Epidermal melanocyte (primary cell): ENCODE results near the gene TMEM131.
"Not testable (repeated sequence)": the region's sequence is repeated elsewhere in the genome, so short reads cannot be mapped to it uniquely, and the experiment has no call there.

Experiments
- DNase-seq: peaks from one replicate; pipeline ENCODE4 v3.0.0; 2011; ENCODE audit warnings: low spot score; ENCODE audit not compliant: insufficient read length

Gene TMEM131

DNA sequence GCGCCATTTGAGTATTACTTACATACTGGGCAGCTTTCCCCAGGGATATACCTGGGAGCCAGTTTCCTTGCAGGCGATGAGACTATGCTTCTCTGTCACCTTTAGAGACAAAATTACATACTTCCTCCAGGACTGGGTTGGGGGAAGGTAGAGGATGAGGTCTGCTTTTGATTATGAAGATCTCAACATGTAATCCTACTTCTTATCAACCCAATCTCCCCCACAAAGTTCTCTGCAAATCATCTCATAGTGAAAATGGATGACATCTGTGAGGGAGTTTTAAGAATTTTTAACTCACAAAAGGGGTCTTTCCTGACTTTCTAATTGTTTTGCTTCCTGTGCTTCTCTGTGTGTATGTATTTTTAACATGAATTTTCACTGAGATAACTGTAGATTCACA is 81.9 kb downstream of the TMEM131 start:
- DNase-seq, result no peak

DNA sequence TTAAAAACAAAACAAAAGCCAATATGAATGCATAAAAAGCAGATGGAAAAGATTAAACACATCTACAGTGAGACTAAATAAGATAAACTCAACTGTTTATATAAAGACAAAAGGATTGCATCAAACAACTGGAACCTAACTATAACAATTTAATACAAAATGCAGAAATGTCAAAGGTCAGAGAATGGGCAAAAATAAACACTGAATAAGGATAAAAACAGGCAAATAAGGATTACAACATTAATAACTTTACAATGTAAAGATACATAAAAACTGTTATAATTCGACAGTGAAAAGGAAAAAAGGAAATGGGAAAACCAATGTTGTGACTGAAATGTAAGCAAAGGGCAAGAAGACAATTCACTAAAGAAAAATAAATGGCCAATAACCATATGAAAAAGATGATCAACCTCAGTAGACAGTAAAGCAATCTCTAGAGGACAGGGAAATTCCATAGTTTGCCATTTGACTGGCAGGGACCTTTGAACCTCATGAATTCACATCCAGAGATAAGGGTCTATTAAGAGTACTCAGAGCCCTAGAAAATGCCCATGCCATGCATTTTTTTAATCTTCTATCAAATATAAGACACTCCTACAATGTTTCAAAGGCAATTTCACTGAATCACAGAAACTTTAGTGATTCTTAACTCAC is 83.7 kb downstream of the TMEM131 start:
- DNase-seq, result no peak

DNA sequence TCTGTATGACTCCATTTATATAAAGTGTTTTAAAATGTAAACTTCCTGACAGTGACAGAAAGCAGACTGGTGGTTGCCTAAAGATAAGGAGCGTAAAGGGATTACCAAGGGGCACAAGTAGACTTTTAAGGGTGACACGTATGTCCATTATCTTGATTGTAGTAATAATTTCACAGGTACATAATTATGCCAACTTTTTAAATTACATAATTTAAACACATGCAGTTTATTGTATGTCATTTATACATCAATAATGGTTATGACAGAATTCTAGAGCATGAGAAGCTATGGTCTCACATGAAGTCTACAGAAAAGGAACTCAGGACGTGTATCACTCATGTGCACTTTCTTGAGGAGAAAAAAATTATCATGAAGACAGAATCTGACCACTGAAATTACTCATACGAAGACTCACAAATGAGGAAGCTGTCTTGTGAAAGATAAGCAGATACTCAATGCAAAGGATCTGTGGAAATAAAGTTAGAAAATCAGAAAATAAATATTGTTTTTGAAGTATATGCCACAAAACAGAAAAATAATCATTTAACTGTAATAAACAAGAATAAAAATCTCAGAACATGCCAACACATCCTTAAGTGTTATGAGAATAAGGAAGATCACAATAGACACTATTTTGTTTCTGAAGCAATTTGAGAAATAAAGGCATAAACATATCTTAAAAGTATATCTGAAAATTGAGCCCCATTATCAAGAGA is 84.4 kb downstream of the TMEM131 start:
- no peak for DNase-seq

DNA sequence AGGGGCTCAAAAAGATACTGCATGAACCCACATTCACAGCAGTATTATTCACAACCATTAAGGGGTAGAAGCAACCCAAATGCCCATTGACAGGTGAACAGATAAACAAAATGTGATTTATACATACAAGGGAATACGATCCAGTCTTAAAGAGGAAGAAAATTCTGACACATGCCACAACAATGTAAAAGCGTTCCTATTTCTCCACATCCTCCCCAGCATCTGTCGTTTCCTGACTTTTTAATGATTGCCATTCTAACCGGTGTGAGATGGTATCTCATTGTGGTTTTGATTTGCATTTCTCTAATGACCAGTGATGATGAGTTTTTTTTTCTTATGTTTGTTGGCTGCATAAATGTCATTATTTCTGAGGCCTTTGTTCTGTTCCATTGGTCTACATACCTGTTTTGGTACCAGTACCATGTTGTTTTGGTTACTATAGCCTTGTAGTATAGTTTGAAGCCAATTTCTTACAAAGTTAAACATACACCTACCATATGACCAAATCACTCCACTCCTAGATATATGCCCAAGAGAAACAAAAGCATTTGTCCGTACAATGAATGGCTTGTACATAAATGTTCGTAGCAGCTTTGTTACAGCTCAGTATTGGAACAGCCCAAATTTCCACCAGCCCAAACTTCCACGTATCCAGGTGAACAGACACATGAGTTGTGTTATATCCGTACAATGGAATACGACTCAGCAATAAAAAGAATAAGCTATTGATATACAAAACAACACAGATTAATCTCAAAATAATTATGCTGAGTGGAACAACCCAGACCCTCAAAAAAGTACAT is 85.1 kb downstream of the TMEM131 start:
- DNase-seq, result no peak

DNA sequence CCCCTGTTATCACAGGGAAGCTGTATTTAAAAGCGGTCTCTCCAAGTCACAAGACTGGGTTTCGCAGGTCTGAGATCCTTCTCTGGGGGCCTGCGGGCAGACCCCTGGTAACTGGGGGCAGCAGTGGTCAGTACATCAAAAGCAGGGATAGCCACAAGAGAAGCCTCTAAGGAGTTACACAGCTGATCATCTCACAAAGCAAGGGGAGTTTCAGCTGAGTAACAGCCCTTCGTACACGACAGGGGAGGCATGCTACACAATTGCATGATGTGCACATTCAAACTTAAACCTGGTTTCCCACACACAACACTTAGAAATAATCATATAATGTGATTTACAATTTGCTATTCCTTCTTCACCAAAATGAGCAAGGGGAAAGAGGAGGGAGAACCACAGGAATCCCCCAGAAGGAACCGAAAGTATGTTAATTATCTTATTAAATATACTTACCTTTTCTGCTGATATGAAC is 87.5 kb downstream of the TMEM131 start:
- DNase-seq, result no peak

DNA sequence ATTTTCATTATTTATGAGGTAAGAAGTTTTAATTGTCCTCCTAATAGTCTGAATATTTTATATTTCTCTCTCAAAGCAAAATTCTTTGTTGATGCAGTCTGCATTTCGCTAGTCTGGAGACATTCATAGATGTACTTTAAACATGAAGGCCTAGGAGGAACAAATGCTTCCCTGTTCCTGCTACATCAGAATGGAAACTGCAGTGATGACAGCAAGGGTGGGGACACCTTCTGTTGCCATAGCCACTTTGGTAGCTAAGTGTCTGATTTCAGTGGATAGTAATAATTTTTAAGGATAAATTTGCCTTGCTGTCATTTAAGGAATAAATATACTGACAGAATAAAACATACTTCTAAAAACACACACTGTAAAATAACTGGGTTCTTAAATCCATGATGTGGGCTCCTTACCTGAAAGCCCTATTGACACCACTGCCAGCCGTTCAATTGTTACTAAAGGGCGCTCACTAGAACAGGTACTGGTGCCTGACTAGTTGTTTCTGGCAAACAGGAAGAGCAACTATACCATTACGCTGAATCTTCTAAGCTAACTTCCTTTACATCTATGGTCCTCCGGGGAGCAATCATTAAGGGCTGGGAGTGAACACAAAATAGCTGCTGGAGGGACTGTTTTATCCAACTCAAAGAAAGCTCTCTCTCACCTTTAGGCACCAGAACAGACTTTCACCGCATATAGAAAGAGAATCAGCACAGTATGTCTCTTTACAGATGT is 88.2 kb downstream of the TMEM131 start:
- DNase-seq, result no peak

DNA sequence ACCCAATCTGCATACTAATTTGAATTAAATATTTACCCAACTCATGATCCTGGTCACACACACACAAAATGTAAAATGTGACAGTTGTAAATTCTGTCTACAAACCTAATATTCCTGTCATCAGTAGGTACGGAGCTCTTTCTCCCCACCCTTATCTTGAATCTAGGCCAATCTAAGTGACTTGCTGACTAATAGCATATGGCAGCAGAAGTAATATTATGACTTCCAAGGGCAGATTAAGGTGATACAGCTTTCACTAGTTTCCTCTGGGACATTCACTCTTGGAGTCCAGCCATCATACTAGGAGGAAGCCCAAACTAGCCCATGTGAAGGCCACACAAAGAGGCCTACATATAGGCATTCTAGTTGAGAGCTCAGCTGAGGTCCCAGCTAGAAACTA is 89.4 kb downstream of the TMEM131 start:
- DNase-seq, result no peak

DNA sequence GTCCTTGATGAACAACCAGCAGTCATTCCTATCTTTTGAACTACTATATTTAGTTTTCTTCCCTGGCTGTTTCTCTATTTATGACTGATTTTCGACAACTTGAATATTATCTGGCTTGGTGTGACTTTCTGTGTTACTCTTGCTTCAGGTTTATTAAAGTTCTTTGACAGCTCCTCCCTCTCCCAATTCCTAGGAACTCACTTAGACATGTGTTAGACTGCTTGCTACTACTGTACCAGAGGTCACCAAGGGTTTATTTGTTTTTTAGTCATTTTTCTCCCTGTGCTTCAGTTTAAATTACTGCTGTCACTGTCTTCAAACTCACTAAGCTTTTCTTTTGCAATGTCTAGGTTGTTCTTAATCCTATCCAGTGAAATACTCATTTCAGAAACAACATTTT is 90.5 kb downstream of the TMEM131 start:
- DNase-seq, result no peak

DNA sequence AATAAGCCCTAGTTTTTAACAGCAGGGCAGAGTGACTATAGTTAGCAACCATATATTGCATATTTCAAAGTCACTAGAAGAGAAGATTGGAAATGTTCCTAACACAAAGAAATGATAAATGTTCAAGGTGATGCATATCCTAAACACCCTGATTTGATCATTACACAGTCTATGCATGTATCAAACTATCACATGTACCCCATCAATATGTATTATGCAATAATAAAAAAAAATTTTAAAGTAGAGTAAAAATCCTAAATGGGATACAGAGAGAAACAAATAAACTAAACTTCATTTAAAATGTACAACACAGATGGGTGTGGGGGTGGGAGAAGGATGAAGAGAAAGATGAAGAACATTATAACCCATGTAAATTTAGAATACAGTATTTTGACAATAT is 93.9 kb downstream of the TMEM131 start:
- DNase-seq, result no peak

DNA sequence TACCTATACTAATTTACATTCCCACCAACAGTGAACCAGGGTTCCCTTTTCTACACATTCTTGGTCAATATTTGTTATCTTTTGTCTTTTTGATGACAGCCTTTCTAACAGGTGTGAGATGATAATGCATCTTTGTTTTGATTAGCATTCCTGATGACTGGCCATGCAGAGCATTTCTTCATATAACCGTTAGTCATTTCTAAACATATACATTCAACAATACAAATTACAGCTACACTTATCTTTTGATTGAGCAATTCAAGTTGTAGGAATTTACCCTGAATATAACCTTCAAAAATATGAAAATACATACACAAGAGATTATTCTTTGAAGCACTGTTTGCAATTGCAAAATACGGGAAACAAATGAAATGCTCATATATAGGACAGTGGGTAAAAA is 94.9 kb downstream of the TMEM131 start:
- no peak for DNase-seq

DNA sequence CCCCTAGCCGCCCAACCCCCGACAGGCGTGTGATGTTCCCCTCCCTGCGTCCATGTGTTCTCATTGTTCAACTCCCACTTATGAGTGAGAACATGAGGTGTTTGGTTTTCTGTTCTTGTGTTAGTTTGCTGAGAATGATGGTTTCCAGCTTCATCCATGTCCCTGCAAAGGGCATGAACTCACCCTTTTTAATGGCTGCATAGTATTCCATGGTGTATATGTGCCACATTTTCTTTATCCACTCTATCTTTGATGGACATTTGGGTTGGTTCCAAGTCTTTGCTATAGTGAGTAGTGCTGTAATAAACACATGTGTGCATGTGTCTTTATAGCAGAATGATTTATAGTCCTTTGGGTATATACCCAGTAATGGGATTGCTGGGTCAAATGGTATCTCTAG is 102.7 kb downstream of the TMEM131 start:
- DNase-seq, result not testable (repeated sequence)

DNA sequence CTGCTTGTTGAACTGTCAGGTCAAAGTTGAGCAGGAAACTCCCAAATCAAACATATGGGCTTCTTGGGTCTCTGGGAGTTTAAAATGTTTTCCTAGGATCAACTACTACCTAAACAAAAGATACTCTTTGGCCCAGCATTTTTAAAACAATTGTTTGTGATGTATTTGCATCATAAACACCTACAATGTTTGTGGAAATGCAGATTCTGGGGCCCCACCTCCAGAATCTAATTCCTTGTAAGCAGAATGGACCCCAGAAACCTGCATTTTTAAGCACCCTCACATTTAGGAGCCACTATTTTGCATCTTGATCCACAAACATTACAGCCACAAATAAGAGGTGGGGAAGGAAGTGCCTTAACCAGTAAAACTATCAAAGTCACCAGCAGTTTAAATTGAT is 104.1 kb downstream of the TMEM131 start:
- no peak for DNase-seq

DNA sequence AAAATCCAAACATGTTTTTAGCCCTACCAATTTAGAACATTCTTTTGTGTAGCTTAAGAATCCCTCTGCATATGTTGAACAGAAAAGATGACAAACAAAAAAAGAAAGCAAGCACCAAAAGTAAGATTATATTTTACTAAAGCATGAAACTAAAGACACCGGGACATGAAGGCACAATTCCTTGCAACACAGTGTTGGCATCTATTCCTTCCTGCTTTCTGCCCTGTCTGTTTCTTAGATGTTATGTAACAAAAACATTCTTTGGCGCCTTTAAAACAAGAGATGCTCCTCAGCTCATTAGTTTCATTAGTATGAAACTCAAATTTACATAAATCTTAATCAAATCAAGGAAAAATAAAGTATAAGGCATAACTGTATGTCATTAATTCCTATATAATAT is 106.6 kb downstream of the TMEM131 start:
- DNase-seq, result no peak

DNA sequence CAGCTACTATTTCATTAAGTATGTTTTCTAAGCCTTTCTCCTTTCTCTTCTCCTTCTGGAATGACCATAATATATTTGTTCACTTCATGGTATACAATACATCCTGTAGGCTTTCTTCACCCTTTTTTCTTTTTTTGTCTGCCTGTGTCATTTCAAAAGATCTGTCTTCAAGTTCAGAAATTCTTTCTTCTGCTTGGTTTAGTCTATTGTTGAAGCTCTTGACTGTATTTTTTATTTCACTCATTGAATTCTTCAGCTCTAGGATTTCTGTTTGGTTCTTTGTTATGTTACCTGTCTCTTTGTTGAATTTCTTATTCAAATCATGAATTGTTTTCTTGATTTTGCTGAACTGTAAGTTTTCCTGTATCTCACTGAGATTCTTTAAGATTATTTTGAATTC is 109.9 kb downstream of the TMEM131 start:
- DNase-seq, result no peak

DNA sequence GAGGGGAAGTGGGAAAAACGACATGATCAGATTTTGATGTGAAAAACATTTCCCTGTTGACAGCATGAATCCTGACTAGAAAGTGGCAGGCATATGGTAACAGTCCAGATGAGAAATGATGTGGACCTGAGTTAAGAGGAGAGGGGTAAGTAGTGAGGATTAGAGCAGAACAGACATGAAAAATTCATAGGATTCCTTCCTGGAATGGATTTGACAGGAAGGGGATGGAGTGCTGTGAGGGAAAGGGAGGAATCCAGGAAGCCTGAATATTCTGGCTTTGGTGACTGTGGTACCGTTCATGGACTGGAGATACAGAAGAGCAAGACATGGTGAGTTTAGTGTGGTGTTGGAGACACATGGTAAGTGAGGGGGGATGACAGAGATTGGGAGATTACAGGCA is 115.4 kb downstream of the TMEM131 start:
- DNase-seq, result no peak

DNA sequence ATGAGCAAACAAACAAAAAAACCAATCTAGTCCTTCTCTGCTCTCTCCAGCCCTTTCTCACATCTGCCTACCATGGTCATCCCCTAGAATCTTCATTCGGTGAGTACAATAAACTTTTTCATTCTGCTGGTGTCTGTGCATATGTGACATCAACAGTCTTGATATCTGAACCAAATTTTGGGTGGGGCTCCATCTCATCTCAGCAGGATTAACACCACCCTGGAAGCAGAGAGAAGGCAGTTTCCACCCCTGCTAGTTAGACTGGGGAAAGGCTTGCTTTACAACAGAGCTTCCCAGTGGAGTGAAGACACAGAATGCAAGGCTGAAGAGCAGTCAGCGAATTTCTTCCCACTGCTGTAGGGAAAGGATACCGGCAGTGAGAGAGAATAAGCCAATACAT is 116.9 kb downstream of the TMEM131 start:
- DNase-seq, result no peak

DNA sequence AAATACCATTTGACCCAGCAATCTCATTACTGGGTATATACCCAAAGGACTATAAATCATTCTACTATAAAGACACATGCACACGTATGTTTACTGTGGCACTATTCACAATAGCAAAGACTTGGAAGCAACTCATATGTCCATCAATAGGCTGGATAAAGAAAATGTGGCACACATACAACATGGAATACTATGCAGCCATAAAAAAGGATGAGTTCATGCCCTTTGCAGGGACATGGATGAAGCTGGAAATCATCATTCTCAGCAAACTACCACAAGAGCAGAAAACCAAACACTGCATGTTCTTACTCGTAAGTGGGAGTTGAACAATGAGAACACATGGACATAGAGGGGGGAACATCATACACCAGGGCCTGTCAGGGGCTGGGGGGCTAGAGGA is 117.4 kb downstream of the TMEM131 start:
- not testable (repeated sequence) for DNase-seq

DNA sequence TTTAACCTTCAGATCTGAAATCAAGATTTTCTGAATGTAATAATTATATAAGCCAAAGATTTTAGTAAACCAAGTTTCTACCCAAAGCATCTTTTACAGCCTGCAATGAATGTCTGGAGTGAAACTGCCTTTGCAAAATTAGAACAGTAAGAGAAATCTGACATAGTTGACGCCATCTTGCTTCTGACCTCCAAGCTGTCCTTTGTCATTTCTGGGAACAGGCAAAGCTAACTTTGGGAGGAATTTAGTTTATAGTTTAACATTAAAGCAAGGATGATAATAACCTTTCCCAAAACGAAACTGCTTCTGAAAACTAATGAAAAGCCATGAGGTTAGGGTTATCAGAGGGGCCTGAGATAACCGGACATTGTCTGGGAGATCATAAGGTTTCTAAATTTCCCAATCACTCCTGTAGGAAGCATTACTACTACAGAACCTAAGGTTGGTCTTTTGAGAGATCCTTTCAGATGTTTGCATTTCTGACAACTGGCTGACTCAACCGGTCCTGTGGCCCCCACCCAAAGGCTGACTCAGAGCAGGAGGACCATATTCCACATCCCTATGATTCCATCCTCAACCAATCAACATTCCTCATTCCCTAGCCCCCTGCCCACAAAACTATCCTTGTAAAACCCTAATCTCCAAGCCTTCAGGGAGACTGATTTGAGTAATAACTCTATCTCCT is 124.5 kb downstream of the TMEM131 start:
- no peak for DNase-seq

DNA sequence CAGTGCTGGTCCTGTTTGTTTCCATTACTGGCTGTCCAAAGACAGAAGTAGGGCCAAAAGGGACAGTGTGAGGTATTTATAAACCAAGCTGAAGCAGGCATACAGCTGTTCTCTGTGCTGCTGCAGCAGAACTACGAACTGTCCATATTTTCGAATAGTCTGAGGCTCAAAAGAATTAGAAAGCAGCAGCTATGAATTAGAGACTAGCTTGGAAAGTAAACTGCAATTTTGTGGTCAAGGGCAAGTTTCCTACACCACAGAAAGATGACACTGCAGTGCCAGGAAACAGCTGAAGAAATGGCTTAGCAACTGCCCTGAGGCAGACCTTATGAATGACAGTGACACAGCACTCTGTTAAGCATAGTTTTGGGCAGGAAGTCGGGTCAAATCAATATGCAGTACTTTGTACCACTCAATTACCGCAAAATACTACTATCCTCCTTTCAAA is 125.3 kb downstream of the TMEM131 start:
- DNase-seq, result peak; percentile 77

DNA sequence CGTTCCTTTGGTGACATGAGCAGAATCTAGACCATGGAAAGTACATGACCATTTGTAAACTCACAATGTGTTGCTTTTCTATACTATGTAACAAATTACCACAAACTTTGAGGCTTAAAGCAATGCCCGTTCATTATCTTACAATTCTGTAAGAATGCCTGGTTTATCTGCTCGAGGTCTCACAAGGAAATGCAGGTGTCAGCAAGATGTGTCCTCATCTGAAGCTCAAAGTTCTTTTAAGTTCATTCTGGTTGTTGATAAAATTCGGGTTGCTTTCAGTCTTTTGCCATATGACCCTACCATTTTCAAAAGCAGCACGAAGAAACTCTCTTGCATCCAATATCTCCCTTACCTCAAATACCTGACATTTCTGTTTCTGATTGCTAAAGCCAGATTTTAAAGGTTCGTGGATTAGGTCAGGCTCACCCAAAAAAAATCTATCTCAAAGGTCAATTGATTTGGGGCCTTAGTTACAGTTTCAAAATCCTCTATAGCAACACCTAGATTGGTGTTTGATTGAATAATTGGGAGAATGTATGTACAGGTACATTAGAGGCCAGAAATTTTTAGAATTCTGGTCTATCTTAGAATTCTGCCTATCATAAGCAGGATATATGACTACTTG is 125.9 kb downstream of the TMEM131 start:
- DNase-seq, result no peak
